HTR-8/SVneo (cell line): ENCODE measurements around the gene PROM1.

Source experiments
- DNase-seq: peaks from one replicate; pipeline ENCODE4 v3.0.0; 2011; ENCODE audit warnings: low spot score, mixed read lengths; ENCODE audit not compliant: insufficient read length
- FAIRE-seq: peaks from 2 replicates; lab custom pipeline; 2011; peaks lifted over from hg19 to GRCh38; lab: Jason Lieb, UNC

The PROM1 gene

DNA sequence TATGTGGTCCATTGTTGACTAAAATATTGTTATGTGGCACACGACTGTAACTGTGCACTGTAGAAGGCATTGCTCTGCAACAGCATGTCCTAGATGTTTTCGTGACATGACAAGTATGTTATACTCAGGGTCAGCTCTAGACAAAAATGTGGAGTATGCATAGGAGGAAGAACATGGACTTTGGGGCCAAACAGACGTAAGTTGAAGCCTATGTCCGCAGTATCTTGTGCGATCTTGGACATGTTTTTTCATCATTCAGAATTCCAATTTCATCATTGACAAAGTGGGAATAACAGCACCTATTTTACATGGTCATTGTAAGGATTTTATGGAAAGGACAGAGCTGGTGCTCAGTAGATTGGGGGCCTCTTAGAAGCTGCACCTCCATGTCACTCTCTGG is 27.7 kb upstream of the PROM1 start:
- FAIRE-seq (no peak), DNase-seq (no peak)

DNA sequence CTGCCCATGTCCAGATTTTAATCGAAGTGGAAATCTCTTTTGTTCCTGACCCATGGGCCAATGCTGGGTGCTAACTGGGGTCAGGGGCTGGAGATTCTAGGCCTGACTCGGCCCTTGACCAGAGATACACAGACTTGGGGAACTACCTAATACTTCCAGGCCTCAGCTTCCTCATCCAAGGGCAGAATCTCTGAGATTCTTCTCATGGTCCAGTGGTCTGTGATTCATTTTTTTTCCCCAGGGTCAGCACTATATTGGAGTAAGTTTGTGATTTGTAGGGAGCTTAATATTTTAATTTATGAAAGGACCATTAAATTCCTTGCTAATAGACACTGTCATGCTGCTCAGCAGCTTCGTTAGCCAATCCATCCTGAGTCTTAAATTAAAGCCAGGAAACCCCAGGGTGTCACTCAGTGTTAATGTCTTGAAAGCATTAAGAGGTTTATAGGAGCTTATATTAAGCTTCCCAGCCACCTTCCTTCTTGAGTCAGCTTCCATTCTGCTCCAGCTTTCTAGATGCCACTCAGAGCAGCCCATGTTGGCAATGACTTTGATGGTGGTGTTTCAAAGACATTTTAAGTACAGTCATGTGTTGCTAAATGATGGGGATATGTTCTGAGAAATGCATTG is 27.0 kb upstream of the PROM1 start:
- DNase-seq (no peak), FAIRE-seq (no peak)

DNA sequence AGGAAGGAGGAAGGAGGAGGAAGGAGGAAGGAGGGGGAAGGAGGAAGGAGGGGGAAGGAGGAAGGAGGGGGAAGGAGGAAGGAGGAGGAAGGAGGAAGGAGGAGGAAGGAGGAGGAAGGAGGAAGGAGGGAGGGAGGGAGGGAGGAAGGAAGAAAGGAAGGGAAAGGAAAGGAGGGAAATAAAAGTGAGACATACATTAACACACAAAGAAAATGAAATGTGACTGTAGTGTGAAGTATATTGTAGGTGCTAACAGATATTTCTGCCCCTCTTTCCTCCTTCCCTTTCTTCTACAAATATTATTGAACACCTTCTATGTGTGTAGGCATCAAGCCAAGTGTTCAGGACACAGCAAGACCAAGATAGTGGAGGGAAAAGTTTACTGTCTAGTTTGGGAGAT is 26.4 kb upstream of the PROM1 start:
- FAIRE-seq (no peak), DNase-seq (no peak)

DNA sequence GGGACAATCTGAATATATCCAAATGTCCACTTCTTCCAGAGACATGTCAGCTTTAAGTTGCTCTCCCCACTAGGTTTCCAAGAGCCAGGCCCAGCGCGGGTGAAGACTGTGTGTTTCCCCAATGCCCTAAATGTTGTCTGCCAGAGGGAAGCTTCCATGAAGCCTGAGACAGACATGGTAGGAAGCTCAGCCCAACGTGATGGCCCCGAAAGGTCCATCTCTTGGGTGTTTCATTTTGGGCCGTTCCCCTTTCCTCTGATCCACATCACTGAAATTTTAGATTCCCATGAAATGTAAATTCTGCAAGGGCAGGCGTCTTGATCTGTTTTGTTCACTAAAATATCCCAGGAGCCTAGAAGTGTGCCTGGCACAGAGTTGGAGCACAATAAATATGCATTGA is 25.4 kb upstream of the PROM1 start:
- DNase-seq (no peak), FAIRE-seq (no peak)

DNA sequence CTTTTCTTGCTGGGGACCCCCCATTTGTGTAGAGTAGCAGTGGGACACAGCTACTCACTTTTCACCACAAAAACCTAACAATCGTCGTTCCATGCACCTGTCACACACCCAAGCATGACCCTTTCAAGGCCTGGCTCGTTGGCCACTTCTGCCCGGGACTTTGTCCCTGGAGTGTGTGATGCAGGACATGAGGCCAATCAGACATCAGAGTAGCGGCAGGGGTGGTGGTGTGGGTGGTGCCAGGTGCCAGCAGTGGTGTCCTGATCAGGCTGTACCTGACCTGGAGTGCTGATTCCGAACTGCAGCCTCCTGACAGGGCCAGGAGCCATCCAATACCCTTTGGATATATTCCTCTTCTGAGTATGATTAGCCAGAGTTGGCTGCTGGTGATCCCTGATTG is 23.1 kb upstream of the PROM1 start:
- FAIRE-seq (no peak), DNase-seq (no peak)

DNA sequence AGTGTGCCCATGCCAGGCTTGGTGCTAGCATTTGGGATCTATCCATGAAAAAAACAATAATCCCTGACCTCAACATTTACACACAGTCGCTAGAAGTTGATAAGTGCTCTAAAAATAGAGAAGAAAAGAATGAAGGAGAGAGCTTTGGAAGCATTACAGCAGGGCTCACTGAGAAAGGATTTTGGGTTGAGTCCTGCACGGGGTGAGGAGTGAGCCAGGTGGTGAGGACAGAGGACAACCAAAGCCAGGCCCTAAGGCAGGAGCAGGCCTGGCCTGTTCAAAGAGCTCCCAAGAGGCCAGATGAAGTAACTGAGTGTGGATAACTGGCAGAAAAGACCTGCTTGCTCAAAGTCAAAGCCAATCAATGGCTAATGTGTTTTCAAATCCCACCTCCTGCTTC is 20.7 kb upstream of the PROM1 start:
- no peak for FAIRE-seq
- DNase-seq = no peak

DNA sequence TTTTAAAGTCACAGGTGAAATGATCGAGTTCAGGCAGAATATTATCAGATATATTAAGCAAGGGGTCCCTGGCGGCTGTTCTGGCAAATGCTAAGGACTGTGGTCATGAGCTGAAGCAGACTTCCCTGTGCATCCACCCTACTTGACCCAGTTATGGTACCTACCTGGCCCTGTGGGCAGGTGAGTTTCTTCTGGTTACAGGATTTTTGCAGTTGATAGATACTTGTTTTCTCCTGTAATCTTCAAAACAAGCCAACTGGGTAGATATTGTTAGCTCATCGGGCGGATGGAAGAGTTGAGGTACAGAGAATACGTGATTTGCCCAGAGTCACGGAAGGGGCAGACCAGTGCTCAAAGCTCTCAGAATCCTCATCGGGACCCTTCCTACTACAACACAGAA is 18.5 kb upstream of the PROM1 start:
- DNase-seq (no peak), FAIRE-seq (no peak)

DNA sequence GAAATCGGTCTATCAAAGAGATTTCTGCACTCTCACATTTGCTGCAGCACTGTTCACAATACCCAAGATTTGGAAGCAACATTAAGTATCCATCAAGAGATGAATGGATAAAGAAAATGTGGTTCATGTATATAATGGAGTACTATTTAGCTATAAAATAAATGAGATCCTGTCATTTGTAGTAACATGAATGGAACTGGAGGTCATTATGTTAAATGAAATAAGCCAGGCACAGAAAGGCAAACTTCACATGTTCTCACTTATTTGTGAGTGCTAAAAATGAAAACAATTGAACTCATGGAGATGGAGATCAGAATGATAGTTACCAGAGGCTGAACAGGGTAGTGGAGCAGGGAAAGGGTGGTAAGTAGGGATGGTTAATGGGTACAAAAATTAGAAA is 17.0 kb upstream of the PROM1 start:
- FAIRE-seq (no peak), DNase-seq (no peak)

DNA sequence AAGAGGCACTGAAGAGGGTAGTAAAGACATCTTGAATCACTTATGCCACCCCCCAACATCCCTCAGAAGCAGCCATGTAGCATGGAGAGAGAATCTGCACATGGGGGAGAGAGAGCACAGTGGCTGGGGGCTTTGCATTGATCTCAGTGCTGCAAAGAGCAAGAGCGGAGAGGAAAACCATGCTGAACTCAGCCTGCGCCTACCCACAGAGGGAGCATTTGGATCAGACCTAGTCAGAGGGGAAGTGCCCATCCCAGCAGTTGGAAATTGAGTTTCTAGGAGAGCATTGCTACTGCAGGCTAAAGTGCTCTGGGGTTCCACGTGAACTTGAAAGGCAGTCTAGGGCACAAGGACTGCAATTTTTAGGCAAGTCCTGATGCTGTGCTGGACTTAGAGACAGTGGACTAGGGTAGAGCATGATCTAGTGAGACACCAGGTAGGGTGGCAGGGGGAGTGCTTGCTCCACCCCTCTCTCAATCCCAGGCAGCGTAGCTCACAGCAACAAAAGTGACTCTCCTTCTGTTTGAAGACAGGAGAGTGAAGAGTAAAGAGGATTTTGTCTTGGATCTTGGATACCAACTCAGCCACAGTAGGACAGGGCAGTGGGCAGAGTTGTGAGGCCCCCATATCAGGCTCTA is 9.0 kb upstream of the PROM1 start:
- FAIRE-seq = no peak
- no peak for DNase-seq

DNA sequence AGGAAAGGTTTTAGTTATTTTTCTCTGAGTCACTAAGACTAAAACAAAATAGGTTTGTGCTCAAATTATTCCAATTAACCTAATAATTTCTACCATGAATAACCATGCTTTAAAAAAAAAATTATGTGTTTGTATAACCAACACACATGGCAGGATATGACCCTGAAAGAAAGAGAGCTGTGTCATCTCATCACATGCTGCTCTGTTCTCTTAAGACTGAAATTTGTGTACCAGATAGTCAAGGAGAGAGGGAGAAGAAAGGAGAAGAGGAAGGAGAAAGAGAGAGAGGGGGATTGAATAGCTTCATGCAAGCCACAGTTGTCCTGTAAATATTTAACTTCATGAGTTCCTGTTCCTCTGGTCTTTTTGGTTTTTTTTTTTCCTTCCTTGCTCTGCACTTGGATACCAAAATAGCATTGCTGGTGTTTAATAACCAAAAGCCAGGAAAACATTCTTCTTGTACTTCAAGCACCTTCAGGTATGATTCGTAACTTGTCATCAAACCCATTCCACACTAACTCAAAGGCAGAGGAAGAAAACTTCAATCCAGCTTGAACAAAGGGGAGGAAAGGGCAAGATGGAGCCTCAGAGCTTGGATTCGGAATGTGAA is 6.4 kb upstream of the PROM1 start:
- no peak for DNase-seq
- no peak for FAIRE-seq

DNA sequence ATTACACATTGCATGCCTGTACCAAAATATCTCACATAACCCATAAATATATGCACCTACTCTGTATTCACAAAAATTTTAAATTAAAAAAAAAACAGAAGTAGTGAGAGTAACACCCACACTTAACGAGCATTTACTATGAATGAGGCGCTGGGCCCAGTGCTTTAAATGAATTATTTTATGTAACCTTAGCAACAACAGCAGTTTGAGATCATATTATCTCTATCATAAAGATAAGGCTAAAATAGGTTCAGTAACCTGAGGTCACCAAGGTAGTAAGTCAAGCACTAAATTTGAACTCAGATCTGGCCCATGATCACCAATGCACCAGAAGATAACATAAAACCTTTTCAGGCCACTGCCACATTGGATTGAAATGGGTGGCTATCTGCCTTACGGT is 5.3 kb upstream of the PROM1 start:
- DNase-seq = no peak
- FAIRE-seq = no peak

DNA sequence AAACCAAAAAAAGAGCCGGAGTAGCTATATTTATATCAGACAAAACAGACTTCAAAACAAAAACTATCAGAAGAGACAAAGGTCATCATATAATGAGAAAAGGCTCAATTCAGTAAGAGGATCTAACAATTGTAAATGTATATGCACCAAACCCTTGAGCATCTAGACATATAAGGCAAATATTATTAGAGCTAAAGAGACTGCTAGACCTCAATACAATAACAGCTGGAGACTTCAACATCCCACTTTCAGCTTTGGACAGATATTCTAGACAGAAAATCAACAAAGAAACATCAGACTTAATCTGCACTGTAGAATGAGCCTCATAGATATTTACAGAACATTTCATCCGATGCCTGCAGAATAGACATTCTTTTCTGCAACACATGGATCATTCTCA is 4.8 kb upstream of the PROM1 start:
- DNase-seq (no peak), FAIRE-seq (no peak)

DNA sequence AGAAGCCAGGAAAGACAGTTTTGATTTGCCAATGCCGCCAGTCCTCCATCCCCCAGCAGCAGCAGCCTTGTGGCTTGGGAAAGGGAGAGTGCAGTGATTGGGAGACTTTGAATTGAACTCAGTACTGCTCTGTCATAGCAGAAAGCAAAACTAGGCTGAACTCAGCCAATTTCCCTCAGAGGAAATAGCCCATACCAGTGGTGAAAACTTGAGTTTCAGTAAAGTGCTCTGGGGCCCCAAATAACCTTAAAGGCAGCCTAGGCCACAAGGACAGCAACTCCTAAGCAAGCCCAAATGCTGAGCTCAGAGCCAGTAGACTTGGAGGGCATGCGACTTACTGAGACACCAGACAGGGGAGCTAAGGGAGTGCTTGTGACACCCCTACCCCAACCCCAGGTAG is 2.0 kb upstream of the PROM1 start:
- DNase-seq = no peak
- no peak for FAIRE-seq

DNA sequence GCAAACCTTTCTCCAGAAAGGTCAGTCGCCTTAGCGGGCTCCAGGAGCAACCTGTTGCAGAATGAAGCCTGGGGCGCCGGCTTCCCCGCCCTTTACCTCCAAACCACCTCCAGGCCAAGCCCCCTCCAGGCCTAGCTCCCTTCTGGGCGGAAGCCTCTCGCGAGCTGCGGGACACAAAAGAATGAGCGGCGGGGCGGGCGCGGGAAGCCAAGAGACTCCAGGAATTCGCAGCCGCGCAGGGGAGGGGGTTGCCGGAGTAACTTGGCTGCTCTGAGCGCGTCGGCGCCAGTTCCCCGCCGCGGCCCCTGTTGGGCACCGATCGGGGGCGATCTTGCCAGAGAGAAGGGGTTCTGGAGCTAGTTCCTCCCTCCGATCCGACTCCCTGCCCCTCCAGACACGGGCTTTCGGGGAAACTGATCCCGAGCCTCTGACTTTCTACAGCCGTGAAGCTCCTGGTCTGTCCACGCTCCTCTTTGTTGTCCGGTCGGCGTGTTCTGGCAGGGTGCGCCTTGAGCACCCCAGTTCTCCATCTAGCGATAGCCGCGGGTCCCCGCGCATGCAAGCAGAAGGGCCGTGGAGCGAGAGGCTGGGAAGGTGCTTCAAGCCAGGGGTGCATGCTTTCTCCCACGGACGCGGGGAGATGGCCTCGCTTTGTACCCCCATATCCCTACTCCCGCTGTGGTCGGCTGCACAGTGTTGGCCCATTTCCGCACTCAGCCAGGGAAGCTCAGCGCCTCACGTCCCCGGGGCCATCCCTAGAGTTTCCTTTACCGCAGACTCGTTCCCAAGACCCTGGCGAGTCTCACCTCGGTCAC is 1.2 kb downstream of the PROM1 start:
- FAIRE-seq (no peak), DNase-seq (no peak)

DNA sequence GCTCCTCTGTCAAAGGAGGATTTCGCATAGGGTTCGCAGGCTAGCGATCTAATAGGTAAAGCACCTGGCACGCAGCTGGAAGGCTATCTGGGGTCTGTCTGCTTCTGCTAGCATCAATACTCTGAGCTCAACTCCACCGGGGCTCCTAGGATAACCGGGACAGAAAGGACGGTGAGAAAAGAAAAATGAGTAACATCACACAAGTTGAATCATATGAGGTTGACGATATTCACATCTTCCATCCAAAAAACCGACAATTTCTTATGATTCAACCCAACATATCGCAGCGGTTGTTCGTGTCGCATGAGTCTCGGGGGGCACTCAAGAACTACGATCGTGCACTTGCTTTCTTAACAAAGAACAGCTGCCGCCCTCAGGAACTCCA is 1.8 kb downstream of the PROM1 start:
- no peak for DNase-seq

DNA sequence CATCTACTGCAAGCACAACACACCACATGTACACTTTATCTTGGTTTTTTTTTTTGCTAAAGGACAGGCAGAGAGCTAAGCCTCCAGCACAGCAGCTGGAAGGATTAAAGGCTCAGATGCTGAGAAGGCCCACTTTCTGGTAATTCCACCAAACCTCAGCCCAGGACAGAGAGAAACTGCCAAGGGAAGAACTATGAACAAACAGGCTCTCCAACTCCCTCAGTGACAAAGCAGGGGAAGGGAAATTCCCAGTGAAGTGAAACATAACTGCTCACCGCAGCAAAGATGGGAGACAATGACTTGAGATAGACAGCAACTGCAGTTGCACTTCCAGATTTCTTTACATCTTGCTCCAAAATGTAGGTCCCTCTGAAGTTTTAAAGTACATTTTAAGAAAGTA is 4.8 kb downstream of the PROM1 start:
- DNase-seq = no peak
- FAIRE-seq = no peak

More for the DNA sequence above, 1.8 kb downstream of the PROM1 start:
- no peak for FAIRE-seq

DNA sequence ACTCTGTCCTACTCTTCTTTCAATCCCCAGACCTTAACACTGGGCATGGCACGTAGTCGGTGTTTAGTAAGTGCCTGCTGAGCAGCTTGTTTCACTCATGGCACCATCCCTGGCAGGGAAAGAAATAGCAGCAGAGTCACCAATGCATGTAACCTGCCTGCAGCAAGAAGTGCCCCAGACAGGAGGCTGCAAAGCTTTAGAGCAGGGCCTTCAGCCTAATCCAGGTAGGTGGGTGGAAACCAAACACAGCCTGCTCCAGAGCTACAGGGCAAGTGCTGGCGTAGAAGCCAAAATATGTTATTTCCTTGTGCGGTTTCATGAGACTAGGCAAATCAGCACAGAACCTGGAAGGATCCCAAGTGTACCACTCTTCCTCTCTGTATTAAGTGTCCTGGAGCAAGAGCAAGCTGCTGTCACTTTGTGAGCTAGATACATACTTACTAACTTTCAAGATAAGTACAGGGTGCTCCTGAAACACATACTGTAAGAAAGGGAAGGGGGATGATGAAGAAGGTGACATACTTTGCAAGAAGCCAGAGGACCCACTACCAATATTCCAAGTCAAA is 5.5 kb downstream of the PROM1 start:
- FAIRE-seq = no peak
- DNase-seq = no peak

DNA sequence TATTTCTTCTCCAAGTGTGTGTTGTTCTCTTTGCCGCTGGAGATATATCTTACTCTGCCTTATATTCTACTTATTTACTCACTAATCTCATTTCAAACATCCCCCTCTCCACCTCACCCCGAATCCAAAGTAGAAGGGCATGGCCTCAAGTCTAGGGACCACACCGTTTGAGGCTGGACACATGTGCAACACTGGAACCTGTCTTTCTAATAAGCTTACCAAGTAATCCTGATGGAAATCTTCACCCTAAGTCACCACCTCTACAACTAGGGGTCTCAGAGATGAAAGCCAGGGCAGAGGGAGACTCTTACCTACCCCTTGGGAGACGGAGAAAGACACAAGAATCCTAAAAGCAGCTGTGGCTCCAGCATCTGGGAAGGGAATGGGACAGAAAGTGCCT is 6.0 kb downstream of the PROM1 start:
- no peak for DNase-seq
- no peak for FAIRE-seq

DNA sequence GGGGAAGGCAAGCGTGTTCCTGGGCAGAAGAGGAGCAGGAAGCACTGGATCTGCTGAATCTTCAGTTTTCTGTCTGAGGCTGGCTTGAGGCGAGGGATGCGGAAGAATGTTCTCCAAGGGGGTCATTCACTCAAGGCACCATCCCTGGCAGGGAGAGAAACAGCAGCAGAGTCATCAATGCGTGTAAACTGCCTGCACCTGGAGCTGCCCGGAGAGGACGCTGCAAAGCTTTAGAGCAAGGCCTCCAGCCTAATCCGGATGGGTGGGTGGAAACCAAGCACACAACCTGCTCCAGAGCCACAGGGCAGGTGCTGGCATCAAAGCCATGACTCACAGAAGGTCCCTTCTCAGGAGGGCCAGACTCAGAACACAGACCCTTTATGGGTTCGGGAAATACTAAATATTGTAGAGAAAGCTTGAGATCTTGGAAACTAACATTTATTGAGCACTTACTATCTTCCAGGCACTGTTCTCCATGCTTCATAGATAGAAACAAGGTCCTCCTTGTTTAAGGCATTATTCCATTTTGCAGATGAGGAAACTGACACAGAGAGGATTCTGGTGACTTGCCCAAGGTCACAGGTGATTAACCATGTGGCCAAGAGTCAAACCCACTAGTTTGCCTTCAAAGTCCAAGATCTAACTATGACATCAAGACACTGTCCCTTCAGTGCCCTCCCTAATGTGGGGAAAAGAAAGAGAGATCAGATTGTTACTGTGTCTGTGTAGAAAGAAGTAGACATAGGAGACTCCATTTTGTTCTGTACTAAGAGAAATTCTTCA is 7.7 kb downstream of the PROM1 start:
- FAIRE-seq = no peak
- DNase-seq = no peak

DNA sequence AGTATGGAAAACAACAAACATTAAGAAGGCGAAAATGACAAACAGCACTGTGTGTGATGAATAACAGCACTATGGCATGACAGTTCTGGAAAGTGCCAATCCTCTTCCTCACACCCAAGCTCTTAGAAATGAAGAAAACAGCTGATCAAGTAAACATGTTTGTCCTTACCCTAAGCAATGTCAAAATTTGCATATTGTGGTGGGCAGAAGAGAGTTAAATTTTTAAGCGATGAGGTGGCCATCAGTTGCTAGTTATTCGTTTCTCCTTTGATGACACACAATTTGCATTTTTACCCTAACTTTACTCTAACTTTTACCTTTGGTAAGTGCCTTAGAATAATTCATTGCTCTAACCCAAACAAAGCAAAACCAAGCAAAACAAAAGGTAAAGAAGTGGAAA is 8.8 kb downstream of the PROM1 start:
- DNase-seq (no peak), FAIRE-seq (no peak)
